Panc1 (cell line): ENCODE measurements around the gene TNFAIP3.

Source experiments
- CTCF ChIP-seq: fragments of 450-650 bp; IDR thresholded peaks from 2 replicates; pipeline ENCODE4 v1.5.1; 2017; ENCODE audit warnings: mild to moderate bottlenecking
- POLR2AphosphoS5 ChIP-seq: IDR thresholded peaks from 2 replicates; pipeline ENCODE4 v1.6.1; 2012; ENCODE audit warnings: mild to moderate bottlenecking, low read depth, low read length, moderate library complexity
- REST ChIP-seq, 2 experiments: IDR thresholded peaks; 2 replicates each; pipeline ENCODE4 v1.6.1; 2011 to 2012; ENCODE audit warnings: low read depth in 2 of 2, control low read depth in 1 of 2, low read length in 1 of 2, mild to moderate bottlenecking in 1 of 2, moderate library complexity in 1 of 2; ENCODE audit not compliant: insufficient read depth in 1 of 2

- TF ChIP-seq POLR2AphosphoS5 (no peak), CTCF (no peak), REST (IDR thresholded peaks at IDR 0.05; ENCODE audit: insufficient read depth in 1 of 2, low read depth in 2 of 2, low read length in 1 of 2) (no peak)
These were observed 3.8 kb upstream of the TNFAIP3 start for GRCh38 chr6:137863091-137863797.
